NCI-H2107 treated with DMSO at 0.1 percent for 48 hours (cell line): ENCODE measurements around the gene AGTRAP.

ENCODE experiments used
- DNase-seq: peaks from one replicate; lab custom pipeline; 2025; ENCODE audit not compliant: unreplicated experiment; lab: John Stamatoyannopoulos, UW

The AGTRAP gene

GRCh38 chr1:11780380-11781147 lies 44.6 kb downstream of the AGTRAP start:
- no peak for DNase-seq

GRCh38 chr1:11781297-11781696 lies 45.4 kb downstream of the AGTRAP start:
- DNase-seq, result no peak

GRCh38 chr1:11782127-11782708 lies 46.3 kb downstream of the AGTRAP start:
- DNase-seq, result no peak

GRCh38 chr1:11783556-11783955 lies 47.6 kb downstream of the AGTRAP start:
- no peak for DNase-seq

- DNase-seq, result no peak
Observed at GRCh38 chr1:11784256-11784992, 48.5 kb downstream of the AGTRAP start.

GRCh38 chr1:11784993-11785769 lies 49.2 kb downstream of the AGTRAP start:
- DNase-seq, result no peak

GRCh38 chr1:11786168-11786567 lies 50.2 kb downstream of the AGTRAP start:
- DNase-seq, result no peak

- no peak for DNase-seq
Observed at GRCh38 chr1:11787251-11787803, 51.4 kb downstream of the AGTRAP start.

GRCh38 chr1:11787804-11788436 lies 52.0 kb downstream of the AGTRAP start:
- no peak for DNase-seq

- no peak for DNase-seq
Observed at GRCh38 chr1:11788549-11789053, 52.7 kb downstream of the AGTRAP start.

GRCh38 chr1:11789126-11790067 lies 53.5 kb downstream of the AGTRAP start:
- DNase-seq, result no peak

- no peak for DNase-seq
Observed at GRCh38 chr1:11790101-11790879, 54.4 kb downstream of the AGTRAP start.

- no peak for DNase-seq
Observed at GRCh38 chr1:11790880-11791715, 55.2 kb downstream of the AGTRAP start.

GRCh38 chr1:11792106-11792505 lies 56.2 kb downstream of the AGTRAP start:
- peak; percentile 8 for DNase-seq

GRCh38 chr1:11793819-11794218 lies 57.9 kb downstream of the AGTRAP start:
- no peak for DNase-seq

- DNase-seq, result no peak
Observed at GRCh38 chr1:11794446-11795237, 58.7 kb downstream of the AGTRAP start.
